ENCODE data around the gene ASH1L. TPM values are rescaled to one million over a fixed set of nuclear protein-coding genes. Genes with fewer than 3 reads are reported as not detected.

The ASH1L gene
- total RNA-seq, 2 experiments from 2014 or later, result 28.1 to 31.4 TPM

DNA sequence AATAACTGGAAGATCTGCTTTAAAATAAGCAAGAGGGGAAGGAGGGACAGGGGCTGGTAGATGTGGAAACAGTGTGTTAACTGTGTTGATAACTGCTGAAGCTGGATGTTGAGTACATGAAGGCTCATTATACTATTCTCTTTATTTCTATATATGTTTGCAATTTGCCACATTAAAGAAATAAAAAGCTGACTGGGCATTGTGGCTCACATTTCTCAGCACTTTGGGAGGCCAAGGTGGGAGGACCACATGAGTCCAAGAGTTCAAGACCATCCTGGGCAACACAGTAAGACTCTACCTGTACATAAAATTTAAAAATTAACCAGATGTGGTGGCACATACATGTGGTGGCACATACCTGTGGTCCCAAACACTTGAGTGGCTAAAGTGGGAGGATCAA lies 6.7 kb downstream of the ASH1L start:
- H3K9me3 Mint-ChIP-seq (ENCODE audit: low read depth), result no peaks in the 10 kb centered on the region
- no peaks in the 10 kb centered on the region for H3K27me3 Mint-ChIP-seq
- H3K27ac Mint-ChIP-seq, result no peak overlapping the region
- ATAC-seq (no peak), DNase-seq (no peak)
- POLR2A ChIA-PET, result no interaction called here
- CTCF ChIA-PET, result interaction anchor here (0.7 to 0.9 kb wide), 2 partner anchors 89 to 171 kb away, joined by 3 to 4 read pairs; no protein-coding TSS in a partner anchor
- intact Hi-C loops (cut with DNase I, micrococcal nuclease), result no loop called here
- no peak overlapping the region for H3K4me3 Mint-ChIP-seq
- peaks cover 28% of the 10 kb centered on the region for H3K36me3 Mint-ChIP-seq (ENCODE audit: low read depth)
- H3K4me1 Mint-ChIP-seq, result peaks cover 44% of the 10 kb centered on the region

DNA sequence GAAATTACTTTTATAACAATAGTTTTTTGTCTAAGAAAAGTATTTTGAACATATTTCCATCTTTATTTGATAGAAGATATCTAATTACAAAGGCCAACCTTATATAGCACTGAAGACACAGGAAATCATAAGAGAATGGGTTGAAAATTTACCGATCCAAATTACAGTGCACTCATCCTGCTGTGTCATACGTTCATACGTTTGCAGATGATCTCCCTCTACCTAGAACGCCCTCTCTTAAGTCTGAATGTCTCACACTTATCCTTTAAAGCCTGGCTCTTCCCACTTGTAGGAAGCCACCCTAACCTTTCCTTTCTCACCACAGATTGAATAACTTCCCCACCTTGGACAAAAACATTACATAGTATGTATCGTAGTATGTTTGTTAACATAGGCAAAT lies 9.3 kb downstream of the ASH1L start:
- Mint-ChIP-seq H3K27me3 (no peaks in the 10 kb centered on the region), H3K27ac (peak overlapping the region; percentile 10), H3K36me3 (ENCODE audit: low read depth) (peaks cover 26% of the 10 kb centered on the region), H3K9me3 (ENCODE audit: low read depth) (no peaks in the 10 kb centered on the region), H3K4me1 (peaks cover 39% of the 10 kb centered on the region), H3K4me3 (no peak overlapping the region)
- no peak for DNase-seq
- ChIA-PET CTCF (no interaction called here), POLR2A (no interaction called here)
- intact Hi-C loops (cut with DNase I, micrococcal nuclease), result no loop called here
- no peak for ATAC-seq

DNA sequence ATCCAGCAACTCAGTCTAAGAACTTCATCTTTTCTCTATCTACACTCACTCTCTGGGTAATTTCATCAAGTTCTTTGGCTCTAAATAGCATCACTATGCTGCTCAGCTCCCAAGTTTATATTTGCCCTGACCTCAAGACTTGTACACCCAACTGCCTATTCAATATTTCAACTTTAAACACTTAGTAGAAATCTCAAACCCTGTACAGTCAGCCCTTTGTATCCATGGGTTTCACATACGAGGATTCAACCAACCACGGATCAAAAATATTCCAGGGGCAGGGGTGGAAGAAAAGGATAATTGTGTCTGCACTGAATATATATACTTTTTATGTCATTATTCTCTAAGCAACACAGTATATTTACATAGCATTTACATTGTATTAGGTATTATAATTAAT lies 13.9 kb downstream of the ASH1L start:
- Mint-ChIP-seq H3K27ac (peak overlapping the region; percentile 10), H3K36me3 (ENCODE audit: low read depth) (peaks cover 17% of the 10 kb centered on the region), H3K4me3 (no peak overlapping the region), H3K4me1 (peaks cover 49% of the 10 kb centered on the region), H3K9me3 (ENCODE audit: low read depth) (no peaks in the 10 kb centered on the region), H3K27me3 (no peaks in the 10 kb centered on the region)
- POLR2A ChIA-PET, result no interaction called here
- intact Hi-C loops (cut with DNase I, micrococcal nuclease), result no loop called here
- CTCF ChIA-PET, result no interaction called here
- no peak for ATAC-seq
- DNase-seq, result no peak

DNA sequence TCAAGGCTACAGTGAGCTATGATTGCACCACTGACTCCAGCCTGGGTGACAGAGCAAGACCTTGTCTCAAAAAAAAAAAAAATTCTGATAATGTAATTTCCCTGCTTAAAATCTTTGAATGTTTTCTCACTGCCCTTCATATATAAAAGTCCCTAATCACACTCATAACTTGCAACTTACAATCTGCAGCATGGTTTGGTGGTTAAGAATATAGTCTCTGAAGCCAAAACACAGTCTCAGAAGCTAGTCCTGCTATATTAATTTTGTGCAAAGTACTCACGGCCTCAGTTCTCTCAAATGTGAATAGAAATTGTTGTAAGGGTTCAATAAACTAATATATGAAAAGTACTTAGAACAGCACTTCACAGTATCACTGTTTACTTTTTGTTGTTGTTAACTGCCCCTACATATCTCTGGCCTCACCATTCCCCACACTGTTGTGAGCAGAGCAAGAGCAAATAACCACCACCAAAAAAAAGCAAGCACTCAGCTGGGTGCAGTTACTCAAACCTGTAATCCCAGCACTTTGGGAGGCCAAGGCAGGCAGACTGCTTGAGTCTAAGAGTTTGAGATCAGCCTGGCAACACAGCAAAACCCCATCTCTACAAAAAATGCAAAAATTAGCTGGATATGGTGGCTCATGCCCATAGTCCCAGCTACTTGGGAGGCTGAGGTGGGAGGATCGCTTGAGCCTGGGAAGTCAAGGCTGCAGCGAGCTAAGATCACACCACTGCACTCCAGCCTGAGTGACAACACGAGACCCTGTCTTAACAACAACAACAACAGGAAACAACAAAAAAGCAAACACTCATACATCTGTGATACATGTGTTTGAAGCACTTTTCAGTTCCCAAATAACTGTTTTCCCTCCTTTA lies 22.4 kb downstream of the ASH1L start:
- intact Hi-C loops (cut with DNase I, micrococcal nuclease), result loop anchor here in 1 of 2 experiments (5.0 kb wide), 1 partner anchor 38 kb away; no protein-coding TSS in a partner anchor
- POLR2A ChIA-PET, result interaction anchor here (0.7 to 0.9 kb wide), 2 partner anchors 23 to 84 kb away, joined by 5 to 6 read pairs; no protein-coding TSS in a partner anchor
- peak overlapping the region; percentile 86 for H3K27ac Mint-ChIP-seq
- H3K4me3 Mint-ChIP-seq, result no peak overlapping the region
- H3K4me1 Mint-ChIP-seq, result peaks cover 61% of the 10 kb centered on the region
- ATAC-seq (no peak), DNase-seq (peak; percentile 41)
- CTCF ChIA-PET, result interaction anchor here (0.6 to 1.3 kb wide), 4 partner anchors 10 to 751 kb away, joined by 3 to 5 read pairs (median 4); no protein-coding TSS in a partner anchor
- no peaks in the 10 kb centered on the region for H3K27me3 Mint-ChIP-seq
- H3K9me3 Mint-ChIP-seq (ENCODE audit: low read depth), result no peaks in the 10 kb centered on the region
- peaks cover 13% of the 10 kb centered on the region for H3K36me3 Mint-ChIP-seq (ENCODE audit: low read depth)

DNA sequence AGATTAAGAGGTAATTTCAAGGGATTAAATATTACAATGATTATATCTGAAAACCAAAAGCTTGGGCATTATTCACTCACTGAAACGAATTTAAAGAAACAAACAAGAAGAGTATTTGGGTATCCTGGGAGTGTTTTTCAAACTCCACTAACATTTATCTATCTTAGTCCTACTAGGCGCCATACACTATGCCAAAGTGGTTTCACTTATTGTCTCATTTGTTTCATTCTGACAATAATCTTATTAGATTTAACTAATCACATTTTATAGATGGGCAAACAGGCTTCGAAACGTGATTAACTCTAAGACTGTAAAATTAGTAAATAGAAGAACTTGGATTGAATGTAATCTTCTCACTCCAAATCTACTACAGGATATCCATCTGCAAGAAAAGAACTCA lies 25.4 kb downstream of the ASH1L start:
- peak overlapping the region; percentile 96 for H3K27ac Mint-ChIP-seq
- ChIA-PET CTCF (interaction anchor here (0.5 to 1.0 kb wide), 2 partner anchors 111 to 215 kb away, joined by 3 to 4 read pairs; no protein-coding TSS in a partner anchor), POLR2A (no interaction called here)
- peaks cover 72% of the 10 kb centered on the region for H3K4me1 Mint-ChIP-seq
- peak overlapping the region; percentile 46 for H3K4me3 Mint-ChIP-seq
- intact Hi-C loops (cut with DNase I, micrococcal nuclease), result loop anchor here in 1 of 2 experiments (5.0 kb wide), 1 partner anchor 35 kb away; no protein-coding TSS in a partner anchor
- H3K27me3 Mint-ChIP-seq, result no peaks in the 10 kb centered on the region
- no peak for ATAC-seq
- H3K36me3 Mint-ChIP-seq (ENCODE audit: low read depth), result peaks cover 21% of the 10 kb centered on the region
- DNase-seq, result no peak
- no peaks in the 10 kb centered on the region for H3K9me3 Mint-ChIP-seq (ENCODE audit: low read depth)

DNA sequence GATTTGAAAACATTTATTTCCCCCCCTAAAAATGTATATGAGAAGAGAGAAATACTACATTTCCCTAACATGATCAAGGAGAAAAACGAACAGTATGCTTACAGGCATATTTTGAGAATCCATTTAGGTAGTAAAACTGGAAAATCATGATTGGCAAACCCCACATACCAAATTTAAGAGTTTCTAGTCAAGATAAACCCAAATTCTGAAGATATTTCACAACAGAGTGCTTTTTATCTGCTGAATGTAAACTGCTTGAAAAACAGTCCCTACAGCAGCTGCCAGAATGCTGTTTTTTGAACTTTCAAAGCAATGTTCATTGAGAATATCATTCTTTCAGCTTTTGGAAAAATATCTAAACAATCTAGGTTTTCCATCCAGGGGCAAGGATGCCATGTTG lies 31.0 kb downstream of the ASH1L start:
- no peaks in the 10 kb centered on the region for H3K27me3 Mint-ChIP-seq
- DNase-seq (no peak), ATAC-seq (no peak)
- H3K4me1 Mint-ChIP-seq, result peaks cover 54% of the 10 kb centered on the region
- H3K4me3 Mint-ChIP-seq, result no peak overlapping the region
- intact Hi-C loops (cut with DNase I, micrococcal nuclease), result no loop called here
- H3K27ac Mint-ChIP-seq, result no peak overlapping the region
- CTCF ChIA-PET, result no interaction called here
- H3K36me3 Mint-ChIP-seq (ENCODE audit: low read depth), result peaks cover 20% of the 10 kb centered on the region
- POLR2A ChIA-PET, result no interaction called here
- no peaks in the 10 kb centered on the region for H3K9me3 Mint-ChIP-seq (ENCODE audit: low read depth)

DNA sequence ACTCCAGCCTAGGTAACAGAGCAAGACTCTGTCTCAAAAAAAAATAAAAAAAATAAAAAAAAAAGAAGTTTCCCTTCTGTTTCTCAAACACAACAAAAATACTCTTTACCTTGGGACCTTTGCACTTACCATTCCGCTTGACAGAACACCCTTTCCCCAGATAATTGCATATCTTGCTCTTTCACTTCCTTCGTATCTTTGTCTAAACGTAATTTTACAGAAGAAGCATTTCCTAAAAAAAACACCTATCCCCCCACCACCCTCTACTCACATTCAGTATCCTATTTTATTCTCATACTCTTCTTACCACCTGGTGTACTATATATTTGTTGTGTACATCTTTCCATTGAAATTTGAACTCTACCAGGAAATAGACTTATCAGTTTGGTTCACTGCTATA lies 32.7 kb downstream of the ASH1L start:
- no peak overlapping the region for H3K27ac Mint-ChIP-seq

DNA sequence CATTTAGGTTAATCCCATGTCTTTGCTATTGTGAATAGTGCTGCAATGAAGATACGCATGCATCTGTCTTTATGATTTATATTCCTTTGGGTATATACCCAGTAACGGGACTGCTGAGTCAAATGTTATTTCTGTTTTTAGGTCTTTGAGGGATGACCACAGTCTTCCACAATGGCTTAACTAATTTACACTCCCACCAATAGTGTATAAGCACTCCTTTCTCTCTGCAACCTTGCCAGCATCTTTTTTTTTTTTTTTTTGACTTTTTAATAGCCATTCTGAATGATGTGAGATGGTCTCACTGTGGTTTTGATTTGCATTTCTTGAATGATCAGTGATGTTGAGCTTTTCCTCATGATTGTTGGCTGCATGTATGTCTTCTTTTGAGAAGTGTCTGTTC lies 33.5 kb downstream of the ASH1L start:
- ATAC-seq, result no peak
- intact Hi-C loops (cut with DNase I, micrococcal nuclease), result no loop called here
- ChIA-PET CTCF (interaction anchor here (0.6 to 1.2 kb wide), 2 partner anchors 13 to 1184 kb away, joined by 3 to 5 read pairs; no protein-coding TSS in a partner anchor), POLR2A (no interaction called here)
- Mint-ChIP-seq H3K4me3 (no peak overlapping the region), H3K9me3 (ENCODE audit: low read depth) (no peaks in the 10 kb centered on the region), H3K4me1 (peaks cover 46% of the 10 kb centered on the region), H3K27ac (no peak overlapping the region), H3K27me3 (no peaks in the 10 kb centered on the region), H3K36me3 (ENCODE audit: low read depth) (peaks cover 15% of the 10 kb centered on the region)
- no peak for DNase-seq

More for the DNA sequence above, 32.7 kb downstream of the ASH1L start:
- ATAC-seq, result no peak
- intact Hi-C loops (cut with DNase I, micrococcal nuclease), result no loop called here
- Mint-ChIP-seq H3K4me3 (no peak overlapping the region), H3K4me1 (peaks cover 49% of the 10 kb centered on the region), H3K9me3 (ENCODE audit: low read depth) (no peaks in the 10 kb centered on the region), H3K36me3 (ENCODE audit: low read depth) (peaks cover 20% of the 10 kb centered on the region), H3K27me3 (no peaks in the 10 kb centered on the region)
- ChIA-PET POLR2A (no interaction called here), CTCF (interaction anchor here (0.6 to 1.4 kb wide), 2 partner anchors 10 to 1185 kb away, joined by 4 to 5 read pairs; no protein-coding TSS in a partner anchor)
- DNase-seq, result no peak

DNA sequence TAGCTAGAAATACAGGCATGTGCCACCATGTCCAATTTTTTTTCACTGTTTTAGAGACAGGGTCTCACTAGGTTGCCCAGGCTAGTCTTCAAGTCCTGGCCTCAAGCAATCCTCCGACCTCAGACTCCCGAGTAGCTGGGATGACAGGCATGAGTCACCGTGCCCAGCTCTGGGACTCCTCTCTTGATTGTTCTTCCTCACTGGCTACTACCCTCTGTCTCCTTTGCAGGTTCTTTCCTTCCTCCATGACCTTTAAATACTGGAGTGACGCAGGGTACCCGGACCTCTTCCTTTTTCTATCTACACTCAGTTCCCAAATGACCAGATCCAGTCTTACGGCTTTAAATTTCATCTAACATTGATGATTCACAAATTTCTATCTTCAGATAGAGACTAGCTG lies 34.9 kb downstream of the ASH1L start:
- Mint-ChIP-seq H3K27me3 (no peaks in the 10 kb centered on the region), H3K27ac (no peak overlapping the region), H3K4me1 (peaks cover 46% of the 10 kb centered on the region), H3K9me3 (ENCODE audit: low read depth) (no peaks in the 10 kb centered on the region), H3K4me3 (no peak overlapping the region), H3K36me3 (ENCODE audit: low read depth) (peaks cover 5% of the 10 kb centered on the region)
- DNase-seq (no peak), ATAC-seq (no peak)
- ChIA-PET CTCF (interaction anchor here (1.0 kb wide), 1 partner anchor 14 kb away, joined by 3 read pairs; no protein-coding TSS in a partner anchor), POLR2A (no interaction called here)
- intact Hi-C loops (cut with DNase I, micrococcal nuclease), result no loop called here

DNA sequence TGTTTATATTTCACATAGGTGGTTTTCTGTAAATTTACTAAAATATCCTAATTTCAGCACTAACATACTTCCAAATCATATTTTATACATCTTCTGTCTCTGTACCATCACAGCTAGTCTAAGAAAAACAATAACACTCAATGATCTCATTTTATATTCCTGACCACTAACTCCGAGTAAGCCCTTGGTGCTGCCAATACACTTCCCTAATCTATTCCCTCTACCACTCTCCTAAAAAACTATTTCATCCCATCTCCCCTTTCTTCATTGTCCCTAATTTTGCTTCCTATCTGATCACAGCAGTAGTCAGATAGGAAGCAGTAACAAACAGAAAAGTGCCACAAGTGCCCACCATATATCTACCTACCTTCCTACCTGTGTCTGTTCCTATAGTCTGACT lies 36.2 kb downstream of the ASH1L start:
- H3K36me3 Mint-ChIP-seq (ENCODE audit: low read depth), result peaks cover 7% of the 10 kb centered on the region
- POLR2A ChIA-PET, result no interaction called here

DNA sequence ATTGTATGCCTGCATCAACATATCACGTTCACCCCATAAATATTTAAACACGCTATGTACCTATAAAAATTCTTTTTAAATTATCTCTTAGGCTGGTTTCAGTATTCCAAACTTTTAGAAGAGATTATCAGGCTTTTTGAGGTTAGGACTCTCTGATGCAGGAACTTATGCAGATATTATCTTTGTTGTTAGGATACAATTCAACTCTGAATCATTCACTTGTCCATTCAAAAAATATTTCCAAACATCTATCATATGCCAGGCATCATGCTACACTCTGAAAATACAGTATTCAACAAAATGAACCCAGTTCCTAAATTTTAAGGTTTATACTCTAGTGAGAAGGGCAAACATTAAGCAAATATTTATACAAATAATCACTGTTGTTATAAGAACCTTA lies 40.5 kb downstream of the ASH1L start:
- ATAC-seq (no peak), DNase-seq (no peak)
- POLR2A ChIA-PET, result interaction anchor here (0.7 kb wide), 1 partner anchor 185 kb away, joined by 3 read pairs; no protein-coding TSS in a partner anchor
- Mint-ChIP-seq H3K9me3 (ENCODE audit: low read depth) (no peaks in the 10 kb centered on the region), H3K27me3 (no peaks in the 10 kb centered on the region), H3K4me3 (no peak overlapping the region), H3K27ac (no peak overlapping the region), H3K4me1 (peaks cover 46% of the 10 kb centered on the region), H3K36me3 (ENCODE audit: low read depth) (peaks cover 28% of the 10 kb centered on the region)
- intact Hi-C loops (cut with DNase I, micrococcal nuclease), result no loop called here
- CTCF ChIA-PET, result no interaction called here

More for the DNA sequence above, 36.2 kb downstream of the ASH1L start:
- intact Hi-C loops (cut with DNase I, micrococcal nuclease), result no loop called here
- H3K27ac Mint-ChIP-seq, result no peak overlapping the region
- H3K4me1 Mint-ChIP-seq, result peaks cover 41% of the 10 kb centered on the region
- no peaks in the 10 kb centered on the region for H3K9me3 Mint-ChIP-seq (ENCODE audit: low read depth)
- ATAC-seq (no peak), DNase-seq (no peak)
- CTCF ChIA-PET, result no interaction called here
- no peaks in the 10 kb centered on the region for H3K27me3 Mint-ChIP-seq
- no peak overlapping the region for H3K4me3 Mint-ChIP-seq

DNA sequence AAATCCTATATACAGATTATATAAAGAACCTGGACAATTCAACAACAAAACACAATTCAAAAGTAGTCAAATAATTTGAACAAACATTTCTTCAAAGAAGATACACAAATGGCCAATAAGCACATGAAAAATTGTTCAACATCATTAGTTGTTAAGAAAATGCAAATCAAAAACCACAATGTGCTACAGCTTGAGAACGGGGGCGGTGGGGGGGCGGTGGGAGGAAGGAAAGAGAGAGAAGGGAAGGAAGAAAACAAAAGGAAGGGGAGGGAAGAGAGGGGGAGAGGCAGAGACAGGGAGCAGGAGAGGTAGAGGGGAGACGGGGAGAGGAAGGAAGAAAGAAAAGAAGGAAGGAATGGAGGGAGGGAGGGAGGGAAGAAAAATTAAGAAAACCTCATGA lies 44.1 kb downstream of the ASH1L start:
- no peak for DNase-seq
- H3K4me1 Mint-ChIP-seq, result peaks cover 57% of the 10 kb centered on the region
- H3K36me3 Mint-ChIP-seq (ENCODE audit: low read depth), result peaks cover 34% of the 10 kb centered on the region
- ChIA-PET CTCF (interaction anchor here (0.9 kb wide), 1 partner anchor 12 kb away, joined by 3 read pairs; no protein-coding TSS in a partner anchor), POLR2A (no interaction called here)
- H3K9me3 Mint-ChIP-seq (ENCODE audit: low read depth), result no peaks in the 10 kb centered on the region
- no peaks in the 10 kb centered on the region for H3K27me3 Mint-ChIP-seq
- no peak overlapping the region for H3K4me3 Mint-ChIP-seq
- ATAC-seq, result no peak
- intact Hi-C loops (cut with DNase I, micrococcal nuclease), result loop anchor here in 1 of 2 experiments (10.0 kb wide), 1 partner anchor 46 kb away; the partner anchor contains the start of gene ASH1L
- H3K27ac Mint-ChIP-seq, result no peak overlapping the region

Data from activated CD4-positive, alpha-beta T cell treated with anti-CD3 and anti-CD28 coated beads for 36 hours (primary cell).